GM18873 (cell line): ENCODE data around the gene JAKMIP2.
"Not testable (repeated sequence)": the region's sequence is repeated elsewhere in the genome, so short reads cannot be mapped to it uniquely, and the experiment has no call there.

Source experiments
- ATAC-seq: cut with Tn5 transposase; IDR thresholded peaks from one replicate; pipeline ENCODE4 v1.9.1; 2021; ENCODE audit warnings: mild to moderate bottlenecking, moderate library complexity, moderate number of reproducible peaks; ENCODE audit not compliant: unreplicated experiment, low FRiP score

Gene JAKMIP2

DNA sequence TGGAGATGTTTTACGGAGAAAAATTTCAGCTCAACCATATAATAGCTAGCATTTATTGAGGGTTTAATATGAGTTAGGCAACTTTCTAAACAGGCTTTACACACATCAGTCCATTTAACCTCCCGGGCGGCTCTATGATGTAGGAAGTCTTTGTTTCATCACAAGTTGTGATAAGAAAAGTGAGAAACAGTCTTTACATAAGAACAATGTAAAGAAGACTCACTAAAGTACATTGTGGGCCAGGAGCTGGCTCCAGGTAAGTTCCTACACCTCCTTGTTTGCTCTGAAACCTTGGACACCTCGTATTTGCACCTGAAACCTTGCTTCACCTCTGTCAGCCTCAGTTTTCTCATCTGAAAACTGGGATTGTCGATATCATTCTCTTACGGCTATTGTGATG lies 116.1 kb downstream of the JAKMIP2 start:
- ATAC-seq: no peak

- no peak for ATAC-seq
These were observed 121.0 kb downstream of the JAKMIP2 start for GRCh38 chr5:147661541-147661940.

GRCh38 chr5:147659166-147659929 lies 123.2 kb downstream of the JAKMIP2 start:
- ATAC-seq: no peak

GRCh38 chr5:147658293-147658932 lies 124.1 kb downstream of the JAKMIP2 start:
- no peak for ATAC-seq

- ATAC-seq: no peak
These were observed 133.9 kb downstream of the JAKMIP2 start for GRCh38 chr5:147648597-147648996.

DNA sequence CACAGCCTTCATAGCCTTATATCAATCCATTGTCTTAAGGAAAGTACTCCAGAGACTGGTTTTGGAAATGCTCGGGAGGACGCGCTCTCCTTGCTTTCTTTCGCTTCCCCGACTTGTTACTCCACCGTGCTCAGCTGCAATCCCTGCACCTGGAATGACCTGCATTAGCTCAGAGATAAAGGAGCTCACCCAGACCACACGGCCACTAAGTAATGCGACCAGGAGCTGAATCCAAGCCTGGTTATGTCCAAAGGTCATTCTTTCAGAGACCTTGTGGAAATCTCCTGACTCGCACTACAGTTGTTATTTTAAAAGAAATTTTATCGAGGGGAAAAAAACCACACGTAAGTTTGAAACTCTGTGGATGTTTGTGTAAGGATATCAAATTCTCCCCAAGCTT lies 137.3 kb downstream of the JAKMIP2 start:
- ATAC-seq: no peak

GRCh38 chr5:147644460-147644859 lies 138.1 kb downstream of the JAKMIP2 start:
- ATAC-seq: no peak

DNA sequence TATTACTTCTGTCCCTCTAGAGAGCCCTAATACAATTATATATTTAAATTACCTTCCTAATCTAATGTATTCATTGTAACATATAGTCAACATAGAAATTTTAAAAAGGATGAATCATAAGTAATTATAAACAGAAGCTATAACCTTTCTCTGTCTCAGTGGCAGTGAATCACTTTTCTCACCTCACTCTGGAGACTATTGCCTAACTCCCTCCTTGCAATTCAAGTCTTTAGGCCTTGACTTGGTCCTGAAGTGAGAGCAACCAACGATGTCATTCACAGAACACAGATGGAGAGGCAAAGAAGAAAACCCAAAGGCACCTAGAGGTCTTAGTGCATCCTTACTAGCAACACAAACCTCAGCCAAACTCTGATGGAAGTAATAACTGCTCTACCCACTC lies 139.4 kb downstream of the JAKMIP2 start:
- no peak for ATAC-seq

- ATAC-seq: no peak
These were observed 139.9 kb downstream of the JAKMIP2 start for GRCh38 chr5:147642666-147643065.

DNA sequence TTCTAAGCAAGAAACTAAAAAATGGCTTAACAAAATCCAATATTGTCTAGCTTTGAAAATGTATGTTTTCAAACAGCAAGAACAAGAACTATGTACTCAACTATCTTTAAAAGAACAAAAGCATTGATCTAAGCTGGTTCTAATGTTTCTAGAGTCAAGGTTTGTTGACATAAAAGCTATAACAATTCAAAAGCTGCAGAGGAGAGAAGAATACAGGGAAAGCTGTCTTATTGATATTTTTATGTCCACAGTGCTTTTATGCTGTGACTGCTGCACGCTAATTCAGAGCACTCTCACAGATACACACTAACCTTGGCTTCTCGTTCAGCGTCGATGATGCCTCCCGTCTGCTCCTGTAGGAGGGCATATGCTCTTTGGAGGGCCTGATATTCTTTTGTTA lies 143.2 kb downstream of the JAKMIP2 start:
- ATAC-seq: no peak

GRCh38 chr5:147636729-147636984 lies 145.9 kb downstream of the JAKMIP2 start:
- ATAC-seq: no peak

- ATAC-seq: no peak
These were observed 146.4 kb downstream of the JAKMIP2 start for GRCh38 chr5:147635882-147636728.

DNA sequence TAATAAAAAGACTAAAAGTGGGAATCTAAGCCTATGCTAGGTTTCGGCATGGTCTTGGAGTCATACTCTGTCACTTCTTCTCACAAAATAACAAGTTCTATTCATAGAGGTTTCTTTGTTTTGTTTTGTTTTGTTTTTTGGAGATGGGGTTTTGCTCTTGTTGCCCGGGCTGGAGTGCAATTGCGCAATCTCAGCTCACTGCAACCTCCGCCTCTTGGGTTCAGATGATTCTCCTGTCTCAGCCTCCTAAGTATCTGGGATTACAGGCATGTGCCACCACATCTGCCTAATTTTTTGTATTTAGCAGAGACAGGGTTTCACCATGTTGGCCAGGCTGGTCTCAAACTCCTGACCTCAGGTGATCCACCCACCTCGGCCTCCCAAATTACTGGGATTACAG lies 147.1 kb downstream of the JAKMIP2 start:
- not testable (repeated sequence) for ATAC-seq

DNA sequence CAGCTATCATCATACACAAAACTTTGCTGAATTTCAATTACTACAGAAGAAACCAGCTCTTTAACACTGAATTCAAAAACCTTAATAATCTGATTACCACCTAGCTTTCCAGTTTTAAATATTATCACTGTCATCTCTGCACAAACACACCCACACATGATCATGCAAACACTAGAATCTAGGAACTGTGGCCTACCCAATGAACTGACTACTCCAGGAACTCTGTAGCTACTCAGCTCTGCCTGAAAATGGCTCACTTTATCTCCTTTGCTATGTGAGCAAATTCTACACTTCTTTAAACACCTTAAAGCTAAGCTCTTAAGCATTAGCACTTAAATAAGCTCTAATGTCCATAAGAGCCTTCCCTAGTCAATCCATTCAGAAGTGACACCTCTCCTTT lies 149.4 kb downstream of the JAKMIP2 start:
- no peak for ATAC-seq

DNA sequence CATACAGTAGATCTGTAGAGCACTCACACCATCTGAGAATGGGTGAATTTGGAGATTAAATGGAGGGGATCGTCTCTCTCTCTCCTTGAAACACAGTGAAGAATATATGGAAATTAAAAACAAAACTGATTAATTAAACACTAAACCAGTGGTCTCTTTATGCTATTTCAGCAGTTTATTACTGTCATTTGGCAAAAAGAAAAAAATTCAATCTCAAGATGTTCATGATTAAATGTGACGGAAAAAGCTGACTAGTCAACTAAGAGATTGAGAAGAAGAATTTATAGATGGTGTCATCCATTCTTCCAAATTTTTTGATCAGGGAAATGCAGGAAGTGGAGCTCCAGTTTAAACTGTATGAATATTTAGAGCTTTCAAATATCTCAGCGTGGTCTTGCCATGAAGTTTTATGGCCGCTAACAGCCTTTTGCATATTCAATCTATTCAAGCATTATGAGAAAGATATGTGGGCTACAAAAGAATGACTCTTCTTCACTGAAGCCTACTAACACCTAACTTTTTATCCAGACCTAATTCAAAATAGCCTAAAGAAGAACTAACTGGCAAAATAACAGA lies 151.0 kb downstream of the JAKMIP2 start:
- no peak for ATAC-seq

DNA sequence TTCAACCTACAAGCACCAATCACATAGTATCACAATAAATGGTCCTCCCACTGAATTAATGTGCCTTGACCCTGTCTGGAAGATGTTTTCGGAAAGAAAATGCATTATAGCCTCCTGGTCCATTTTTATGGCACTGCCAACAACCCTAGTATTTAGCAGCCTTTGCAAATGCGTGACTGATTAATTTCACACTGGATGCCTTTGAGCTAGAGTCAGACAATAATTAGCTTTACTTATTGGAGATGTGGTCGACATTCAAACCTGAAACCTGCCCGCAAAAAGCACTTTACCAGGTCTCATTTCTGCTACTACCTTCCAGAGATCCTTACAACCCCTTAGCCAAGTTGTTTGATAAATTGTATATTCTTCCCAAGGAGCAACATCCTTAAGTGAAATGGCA lies 153.3 kb downstream of the JAKMIP2 start:
- no peak for ATAC-seq

DNA sequence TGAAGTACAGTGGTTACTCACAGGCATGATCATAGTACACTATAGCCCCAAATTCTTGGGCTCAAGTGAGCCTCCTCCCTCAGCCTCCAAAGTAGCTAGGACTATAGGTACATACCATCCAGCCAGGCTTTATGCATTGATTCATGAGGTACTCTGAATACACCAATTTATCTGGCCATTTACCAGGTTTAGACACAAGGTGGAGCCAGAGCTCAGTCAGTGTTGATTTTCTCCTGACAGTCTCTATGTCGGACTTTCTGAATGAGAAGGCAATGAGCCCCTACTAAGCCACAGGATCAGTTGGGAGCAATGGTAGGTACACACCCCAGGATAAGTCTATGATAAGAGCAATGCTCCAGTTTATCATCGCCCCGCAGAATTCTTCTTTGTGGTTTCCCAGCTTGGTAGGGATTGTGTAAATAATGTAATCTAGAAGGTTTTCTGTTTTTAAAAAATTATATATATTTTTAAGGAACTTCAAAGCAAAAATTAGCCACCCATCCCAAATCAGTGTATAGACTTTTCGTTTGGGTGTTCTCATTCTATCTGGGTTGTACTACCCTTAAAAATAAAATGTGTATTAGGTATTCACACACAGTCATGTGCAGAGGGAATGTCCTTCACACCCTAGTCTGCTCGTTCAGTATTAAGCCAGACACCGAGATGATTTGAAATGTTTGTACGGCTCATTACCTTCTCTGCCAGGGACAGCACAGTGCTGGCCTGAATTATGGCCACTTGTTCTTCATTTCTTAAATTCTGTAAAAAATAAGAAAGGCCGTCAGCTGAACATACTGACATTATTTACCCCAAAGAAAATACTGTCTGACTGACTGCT lies 154.3 kb downstream of the JAKMIP2 start:
- ATAC-seq: peak; percentile 82

- ATAC-seq: no peak
These were observed 156.1 kb downstream of the JAKMIP2 start for GRCh38 chr5:147626464-147626863.

DNA sequence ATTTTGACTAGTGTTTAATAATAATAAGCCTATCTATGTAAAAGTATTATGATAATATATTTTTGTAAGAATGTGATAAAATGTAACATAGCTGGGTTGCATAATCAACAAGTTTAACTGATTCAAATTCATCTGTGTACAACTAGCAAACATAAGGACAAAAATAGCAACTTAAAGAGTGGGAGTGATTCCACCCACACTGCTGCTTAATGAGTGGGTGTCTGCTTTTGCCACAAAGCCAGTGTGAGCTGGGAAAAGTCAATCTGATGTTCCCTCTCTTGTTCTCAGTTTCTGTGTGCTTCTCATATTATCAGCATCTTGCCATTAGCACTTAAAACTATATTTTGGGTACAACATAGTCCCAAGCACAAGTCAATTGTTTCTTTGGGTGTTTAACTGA lies 161.5 kb downstream of the JAKMIP2 start:
- ATAC-seq: no peak

- no peak for ATAC-seq
These were observed 163.1 kb downstream of the JAKMIP2 start for GRCh38 chr5:147619281-147619878.
